Measurements from ENCODE around the gene OR2T29.

GRCh38 chr1:248593226-248593625, 30.7 kb upstream of the OR2T29 start:
- TF ChIP-seq CTCF (IDR thresholded peaks at IDR 0.05) (no peak), POLR2A (IDR thresholded peaks at IDR 0.05) (no peak), EP300 (IDR thresholded peaks at IDR 0.05) (no peak)

Data from tibial nerve (tissue), 4 donors.